GM21447 (cell line): ENCODE measurements around the gene GAA.
"Not testable (repeated sequence)": the region's sequence is repeated elsewhere in the genome, so short reads cannot be mapped to it uniquely, and the experiment has no call there.

Experiments used
- ATAC-seq: cut with Tn5 transposase; IDR thresholded peaks from one replicate; pipeline ENCODE4 v1.9.1; 2021; ENCODE audit not compliant: unreplicated experiment

GAA gene

GRCh38 chr17:80082403-80083135 lies 18.8 kb upstream of the GAA start:
- no peak for ATAC-seq

GRCh38 chr17:80083136-80083661 lies 18.2 kb upstream of the GAA start:
- ATAC-seq = no peak

- ATAC-seq = no peak
Measured at GRCh38 chr17:80084773-80085172, 16.6 kb upstream of the GAA start.

GRCh38 chr17:80086081-80086480 lies 15.3 kb upstream of the GAA start:
- no peak for ATAC-seq

GRCh38 chr17:80086616-80087015 lies 14.8 kb upstream of the GAA start:
- no peak for ATAC-seq

GRCh38 chr17:80087346-80088265 lies 13.8 kb upstream of the GAA start:
- ATAC-seq = no peak

GRCh38 chr17:80089762-80090161 lies 11.6 kb upstream of the GAA start:
- no peak for ATAC-seq

- ATAC-seq = not testable (repeated sequence)
Measured at GRCh38 chr17:80090164-80090563, 11.2 kb upstream of the GAA start.

GRCh38 chr17:80091376-80091775 lies 10.0 kb upstream of the GAA start:
- ATAC-seq = no peak

GRCh38 chr17:80092959-80093358 lies 8.4 kb upstream of the GAA start:
- ATAC-seq = no peak

GRCh38 chr17:80095038-80095843 lies 6.1 kb upstream of the GAA start:
- ATAC-seq = no peak

GRCh38 chr17:80095844-80096475 lies 5.4 kb upstream of the GAA start:
- no peak for ATAC-seq

- no peak for ATAC-seq
Measured at GRCh38 chr17:80096561-80097021, 4.8 kb upstream of the GAA start.

GRCh38 chr17:80097127-80097621 lies 4.2 kb upstream of the GAA start:
- ATAC-seq = no peak

- no peak for ATAC-seq
Measured at GRCh38 chr17:80097844-80098691, 3.3 kb upstream of the GAA start.

- ATAC-seq = no peak
Measured at GRCh38 chr17:80099291-80100034, 1.9 kb upstream of the GAA start.

GRCh38 chr17:80100035-80100323 lies 1.4 kb upstream of the GAA start:
- ATAC-seq = no peak

GRCh38 chr17:80101946-80102663 lies 724 bp downstream of the GAA start:
- ATAC-seq = peak; percentile 26
